Urinary bladder (tissue), 4 donors: ENCODE results near the gene CACFD1. TPM values are rescaled to one million over a fixed set of nuclear protein-coding genes. Genes with fewer than 3 reads are reported as not detected.
A peak's percentile ranks its signal among the peaks of the same experiment; 100 is the strongest.

Experiments
- DNase-seq: peaks from one replicate; pipeline ENCODE4 v3.0.0-alpha.2; 2015; ENCODE audit errors: extremely low spot score
- H3K27ac ChIP-seq: one replicate; pipeline ENCODE4 v1.5.1; 2013; ENCODE audit warnings: low read depth, mild to moderate bottlenecking, moderate library complexity
- H3K36me3 ChIP-seq: one replicate; pipeline ENCODE4 v1.6.1; 2013; ENCODE audit warnings: mild to moderate bottlenecking, moderate library complexity; ENCODE audit not compliant: insufficient read depth
- H3K4me1 ChIP-seq: one replicate; pipeline ENCODE4 v1.6.1; 2013; ENCODE audit warnings: mild to moderate bottlenecking, moderate library complexity; ENCODE audit not compliant: insufficient read depth
- H3K4me3 ChIP-seq: one replicate; pipeline ENCODE4 v1.5.1; 2013; ENCODE audit warnings: low read depth, low read length
- WGBS: extraction: QIAGEN DNeasy Blood & Tissue Kit; methylation state at CpG from one replicate; pipeline ENCODE4 v1.1.7; 2013; 5-methylcytosine and 5-hydroxymethylcytosine counted together
- polyA plus RNA-seq: library from polyadenylated mRNA; stranded (reverse); fragments of 200-250 nt; gene quantifications from one replicate; pipeline ENCODE4 v1.2.3, GENCODE V29; 2013
- total RNA-seq: library from RNA; depleted of rRNA; stranded (reverse); fragments of >200 nt; gene quantifications from one replicate; pipeline ENCODE4 v1.2.3, GENCODE V29; 2014
- donor health status: healthy with polysubstance abuse.
- donor health status: healthy.

CACFD1 gene
- total and polyA plus RNA-seq, 2 donors: 5.9 to 19.5 TPM

DNA sequence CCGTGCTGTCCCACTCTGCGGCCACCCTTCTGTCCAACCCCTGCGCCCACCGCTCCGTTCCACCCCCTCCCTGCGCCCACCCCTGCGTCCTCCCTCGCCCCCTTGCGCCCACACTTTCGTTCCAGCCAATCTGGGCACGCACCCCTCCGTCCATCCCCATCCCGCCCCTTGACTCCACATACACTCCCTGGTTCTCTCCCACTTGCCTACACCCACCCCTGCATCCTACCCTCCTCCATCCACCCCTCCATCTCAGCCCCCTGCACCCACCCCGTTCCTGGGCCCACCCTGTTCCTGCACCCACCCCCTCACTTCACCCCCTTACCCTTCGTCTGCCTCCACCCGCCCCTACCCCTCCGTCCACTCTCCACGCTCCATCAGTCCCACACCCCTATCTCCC is 30.6 kb upstream of the CACFD1 start:
- Histone ChIP-seq H3K4me1 (no peaks in the 10 kb centered on the region), H3K4me3 (peak overlapping the region; percentile 35), H3K27ac (no peak overlapping the region), H3K36me3 (no peaks in the 10 kb centered on the region)
- WGBS: 5% methylated on average over 18 of the region's 18 CpGs
- no peak for DNase-seq

DNA sequence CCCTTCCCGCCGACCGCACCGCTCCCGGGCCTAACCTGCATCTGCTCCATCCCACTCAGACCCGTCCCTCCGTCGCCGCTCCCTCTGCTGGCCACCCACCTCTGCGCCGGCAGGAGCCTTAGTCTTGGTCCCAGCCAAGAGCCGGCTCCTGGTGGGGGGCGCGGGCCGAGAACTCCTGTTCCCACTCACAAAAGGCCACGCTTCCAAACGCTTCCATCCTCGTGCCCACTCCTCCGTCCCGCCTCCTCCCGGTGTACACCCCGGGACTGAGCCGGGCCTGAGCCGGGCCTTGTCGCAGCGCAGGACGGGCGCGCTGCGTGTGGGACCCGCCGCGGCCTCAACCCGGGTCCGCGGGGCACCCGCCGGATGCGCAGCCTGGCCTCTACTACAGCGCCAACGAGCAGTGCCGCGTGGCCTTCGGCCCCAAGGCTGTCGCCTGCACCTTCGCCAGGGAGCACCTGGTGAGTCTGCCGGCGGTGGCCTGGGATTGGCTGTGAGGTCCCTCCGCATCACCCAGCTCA is 30.1 kb upstream of the CACFD1 start:
- no peaks in the 10 kb centered on the region for H3K36me3 ChIP-seq
- no peak overlapping the region for H3K4me3 ChIP-seq
- H3K4me1 ChIP-seq: no peaks in the 10 kb centered on the region
- 30% methylated on average over 49 of the region's 49 CpGs for WGBS
- DNase-seq: no peak
- H3K27ac ChIP-seq: no peak overlapping the region

DNA sequence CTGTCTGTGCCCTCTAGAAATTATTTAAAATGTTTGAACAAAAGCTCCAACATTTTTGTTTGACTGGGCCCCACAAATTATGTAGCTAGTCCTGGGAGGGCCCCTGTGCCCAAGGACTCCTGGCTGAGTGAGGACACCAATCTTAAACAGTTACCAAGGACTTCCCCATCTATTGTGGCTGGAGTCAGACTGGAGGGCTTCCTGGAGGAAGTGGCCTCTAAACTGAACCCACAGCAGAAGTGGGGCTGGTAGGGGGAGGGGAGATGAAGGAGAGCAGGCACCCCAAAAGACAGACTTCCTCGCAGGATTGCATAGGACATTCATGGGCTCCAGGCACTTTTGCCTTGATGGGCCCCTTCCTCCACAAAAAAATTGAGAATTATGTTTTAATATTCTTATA is 29.5 kb upstream of the CACFD1 start:
- no peak overlapping the region for H3K27ac ChIP-seq
- WGBS: 98% methylated on average over 1 of the region's 1 CpG
- H3K4me3 ChIP-seq: no peak overlapping the region
- no peaks in the 10 kb centered on the region for H3K36me3 ChIP-seq
- no peaks in the 10 kb centered on the region for H3K4me1 ChIP-seq
- no peak for DNase-seq

DNA sequence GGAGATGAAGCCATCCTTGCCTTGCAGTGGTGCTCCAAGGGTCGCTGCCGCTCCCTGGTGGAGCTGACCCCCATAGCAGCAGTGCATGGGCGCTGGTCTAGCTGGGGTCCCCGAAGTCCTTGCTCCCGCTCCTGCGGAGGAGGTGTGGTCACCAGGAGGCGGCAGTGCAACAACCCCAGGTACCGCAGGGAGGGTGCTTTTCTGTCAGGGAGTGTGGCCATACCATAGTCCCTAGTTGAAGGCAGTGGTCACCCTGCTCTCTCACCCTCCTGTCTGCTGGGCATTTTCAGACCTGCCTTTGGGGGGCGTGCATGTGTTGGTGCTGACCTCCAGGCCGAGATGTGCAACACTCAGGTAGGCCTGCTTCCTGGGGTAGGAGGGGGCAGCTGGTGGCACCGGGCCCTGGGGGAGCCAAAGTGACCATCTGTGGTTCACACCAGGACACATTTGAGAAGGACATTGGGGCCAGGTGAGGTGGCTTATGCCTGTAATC is 26.4 kb upstream of the CACFD1 start:
- Histone ChIP-seq H3K4me3 (no peak overlapping the region), H3K4me1 (no peaks in the 10 kb centered on the region), H3K36me3 (no peaks in the 10 kb centered on the region), H3K27ac (no peak overlapping the region)
- DNase-seq: no peak
- 85% methylated on average over 11 of the region's 11 CpGs for WGBS

DNA sequence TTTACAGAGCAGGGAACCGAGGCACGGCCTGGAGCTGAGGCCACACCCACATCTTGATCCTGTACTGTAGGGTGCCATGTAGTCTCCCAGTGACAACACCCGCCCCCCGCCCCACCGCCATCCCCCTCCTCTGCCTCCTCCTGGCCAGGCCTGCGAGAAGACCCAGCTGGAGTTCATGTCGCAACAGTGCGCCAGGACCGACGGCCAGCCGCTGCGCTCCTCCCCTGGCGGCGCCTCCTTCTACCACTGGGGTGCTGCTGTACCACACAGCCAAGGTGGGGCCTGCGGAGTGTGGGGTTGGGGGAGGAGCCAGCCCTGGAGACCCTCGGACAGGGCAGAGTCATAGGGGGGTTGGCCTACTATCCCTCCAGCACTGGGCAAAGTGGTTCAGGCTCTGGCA is 23.1 kb upstream of the CACFD1 start:
- H3K27ac ChIP-seq: no peak overlapping the region
- WGBS: 73% methylated on average over 16 of the region's 16 CpGs
- H3K36me3 ChIP-seq: no peaks in the 10 kb centered on the region
- no peaks in the 10 kb centered on the region for H3K4me1 ChIP-seq
- no peak for DNase-seq
- no peak overlapping the region for H3K4me3 ChIP-seq

DNA sequence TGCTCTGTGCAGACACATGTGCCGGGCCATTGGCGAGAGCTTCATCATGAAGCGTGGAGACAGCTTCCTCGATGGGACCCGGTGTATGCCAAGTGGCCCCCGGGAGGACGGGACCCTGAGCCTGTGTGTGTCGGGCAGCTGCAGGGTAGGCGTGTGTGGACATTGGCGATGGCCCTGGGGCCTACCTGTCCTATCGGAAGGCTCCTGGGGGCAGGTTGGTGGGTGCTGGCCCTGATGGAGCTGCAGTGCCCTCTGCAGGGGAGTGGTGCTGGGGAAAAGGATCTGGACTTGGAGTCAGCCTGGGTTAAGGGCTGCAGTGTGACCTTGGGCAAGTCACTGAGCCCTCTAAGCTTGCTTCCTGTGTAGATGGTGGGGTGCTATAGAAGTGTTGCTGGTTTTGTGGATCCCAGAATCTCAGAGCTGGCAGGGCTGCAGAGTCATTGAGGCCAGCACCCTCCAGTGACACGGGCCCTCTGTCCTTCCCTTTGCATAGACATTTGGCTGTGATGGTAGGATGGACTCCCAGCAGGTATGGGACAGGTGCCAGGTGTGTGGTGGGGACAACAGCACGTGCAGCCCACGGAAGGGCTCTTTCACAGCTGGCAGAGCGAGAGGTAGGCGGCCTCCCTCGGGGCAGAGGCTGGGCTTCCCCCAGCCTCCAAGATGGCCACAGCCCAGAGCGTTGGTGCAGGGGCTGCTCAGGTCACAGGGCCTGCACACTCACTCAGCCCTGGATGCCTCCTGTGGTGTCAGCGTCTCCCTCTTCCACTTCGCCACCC is 21.8 kb upstream of the CACFD1 start:
- no peaks in the 10 kb centered on the region for H3K4me1 ChIP-seq
- no peak for DNase-seq
- H3K36me3 ChIP-seq: no peaks in the 10 kb centered on the region
- WGBS: 95% methylated on average over 20 of the region's 20 CpGs
- H3K4me3 ChIP-seq: no peak overlapping the region
- no peak overlapping the region for H3K27ac ChIP-seq

DNA sequence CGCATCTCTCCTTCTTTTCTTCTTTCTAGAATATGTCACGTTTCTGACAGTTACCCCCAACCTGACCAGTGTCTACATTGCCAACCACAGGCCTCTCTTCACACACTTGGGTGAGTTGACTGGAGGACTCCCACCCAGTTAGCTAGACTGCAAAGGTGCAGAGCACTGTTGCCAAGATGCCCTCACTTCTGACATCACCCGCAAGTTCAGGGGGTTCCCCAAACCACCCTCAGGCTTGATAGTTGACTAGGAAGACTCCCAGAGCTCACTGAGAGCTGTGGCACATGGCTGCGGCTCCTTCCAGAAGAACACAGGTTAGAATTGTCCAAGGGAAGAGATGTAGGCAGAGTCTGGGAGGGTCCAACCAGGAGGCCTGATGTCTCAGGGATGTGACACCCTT is 20.4 kb upstream of the CACFD1 start:
- Histone ChIP-seq H3K27ac (no peak overlapping the region), H3K4me3 (no peak overlapping the region), H3K4me1 (no peaks in the 10 kb centered on the region), H3K36me3 (no peaks in the 10 kb centered on the region)
- WGBS: 72% methylated on average over 4 of the region's 4 CpGs
- no peak for DNase-seq

DNA sequence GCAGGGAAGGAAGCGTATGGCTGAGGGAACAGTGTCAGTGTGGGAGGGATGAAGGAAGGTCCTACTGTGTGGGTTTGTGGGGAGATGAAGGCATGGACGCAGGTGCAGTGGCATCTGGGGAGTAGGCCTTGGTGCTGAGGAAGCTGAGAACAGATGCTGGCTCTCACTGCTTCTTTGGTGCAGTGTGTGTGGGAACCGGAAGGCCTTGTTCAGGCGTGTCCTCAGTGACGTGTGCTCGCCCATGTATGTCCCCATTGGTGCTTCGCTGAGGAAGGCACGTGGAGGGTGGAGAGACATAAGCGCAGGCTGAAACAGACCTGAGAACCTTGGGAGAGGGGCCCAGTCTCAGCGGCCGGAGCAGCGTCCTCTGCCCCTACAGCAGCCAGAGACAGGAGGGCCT is 18.9 kb upstream of the CACFD1 start:
- Histone ChIP-seq H3K4me3 (no peak overlapping the region), H3K4me1 (no peaks in the 10 kb centered on the region), H3K36me3 (no peaks in the 10 kb centered on the region), H3K27ac (no peak overlapping the region)
- 92% methylated on average over 12 of the region's 12 CpGs for WGBS
- no peak for DNase-seq

DNA sequence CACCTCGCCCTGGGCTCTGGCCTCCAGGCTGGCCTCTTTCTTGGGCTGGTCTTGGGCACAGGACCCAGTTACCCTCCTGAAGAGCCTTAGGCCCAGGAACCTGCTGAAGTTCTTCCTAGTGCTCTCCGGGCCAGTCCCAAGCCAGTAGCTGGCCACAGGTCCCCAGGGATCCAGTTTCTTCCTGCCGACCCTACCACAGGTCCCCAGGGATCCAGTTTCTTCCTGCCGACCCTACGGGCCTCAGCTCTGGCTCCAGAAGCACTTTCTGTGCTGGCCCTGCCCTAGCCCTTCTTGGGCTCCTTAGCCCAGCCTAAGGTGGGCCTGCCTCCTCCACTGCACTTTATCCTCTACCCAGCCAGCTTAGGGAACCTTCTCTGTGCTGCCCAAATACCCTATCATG is 18.2 kb upstream of the CACFD1 start:
- no peak overlapping the region for H3K27ac ChIP-seq
- H3K4me1 ChIP-seq: no peaks in the 10 kb centered on the region
- no peak overlapping the region for H3K4me3 ChIP-seq
- DNase-seq: no peak
- H3K36me3 ChIP-seq: no peaks in the 10 kb centered on the region
- 75% methylated on average over 5 of the region's 5 CpGs for WGBS

DNA sequence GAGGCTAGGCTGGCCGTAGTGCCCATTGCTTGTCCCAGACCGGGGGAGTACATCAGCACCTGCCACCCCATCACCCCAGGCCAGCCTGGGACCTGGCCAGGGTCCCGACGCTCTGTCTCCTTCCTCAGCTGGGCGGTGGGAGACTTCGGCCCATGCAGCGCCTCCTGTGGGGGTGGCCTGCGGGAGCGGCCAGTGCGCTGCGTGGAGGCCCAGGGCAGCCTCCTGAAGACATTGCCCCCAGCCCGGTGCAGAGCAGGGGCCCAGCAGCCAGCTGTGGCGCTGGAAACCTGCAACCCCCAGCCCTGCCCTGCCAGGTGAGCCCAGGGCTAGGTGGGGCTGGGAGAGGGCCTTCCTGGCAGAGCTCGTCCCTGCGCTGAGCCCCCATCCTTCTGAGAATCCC is 16.5 kb upstream of the CACFD1 start:
- whole genome bisulfite sequencing: 90% methylated on average over 15 of the region's 15 CpGs
- Histone ChIP-seq H3K4me3 (no peak overlapping the region), H3K4me1 (no peaks in the 10 kb centered on the region), H3K36me3 (no peaks in the 10 kb centered on the region), H3K27ac (no peak overlapping the region)
- DNase-seq: no peak

DNA sequence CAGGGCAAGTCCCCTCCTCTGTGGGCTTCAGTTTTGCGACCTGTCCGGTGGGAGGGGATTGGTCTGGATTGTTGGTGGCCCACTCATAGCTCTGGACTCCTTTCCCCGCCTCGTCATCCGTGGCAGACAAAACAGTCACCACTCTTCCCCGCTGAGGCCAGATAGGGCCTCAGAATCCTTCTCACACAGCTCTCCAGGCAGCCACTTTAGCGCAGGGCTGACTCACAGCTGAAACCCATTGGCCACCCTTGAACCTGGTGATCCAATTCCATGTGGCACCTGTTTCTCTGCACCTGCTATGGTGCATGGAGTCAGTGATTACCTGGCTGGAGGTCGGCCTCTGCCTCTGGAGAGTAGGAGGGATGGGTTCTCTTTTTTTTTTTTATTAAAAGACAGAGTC is 15.8 kb upstream of the CACFD1 start:
- no peaks in the 10 kb centered on the region for H3K4me1 ChIP-seq
- no peaks in the 10 kb centered on the region for H3K36me3 ChIP-seq
- WGBS: 84% methylated on average over 8 of the region's 8 CpGs
- no peak overlapping the region for H3K4me3 ChIP-seq
- no peak overlapping the region for H3K27ac ChIP-seq
- DNase-seq: no peak

DNA sequence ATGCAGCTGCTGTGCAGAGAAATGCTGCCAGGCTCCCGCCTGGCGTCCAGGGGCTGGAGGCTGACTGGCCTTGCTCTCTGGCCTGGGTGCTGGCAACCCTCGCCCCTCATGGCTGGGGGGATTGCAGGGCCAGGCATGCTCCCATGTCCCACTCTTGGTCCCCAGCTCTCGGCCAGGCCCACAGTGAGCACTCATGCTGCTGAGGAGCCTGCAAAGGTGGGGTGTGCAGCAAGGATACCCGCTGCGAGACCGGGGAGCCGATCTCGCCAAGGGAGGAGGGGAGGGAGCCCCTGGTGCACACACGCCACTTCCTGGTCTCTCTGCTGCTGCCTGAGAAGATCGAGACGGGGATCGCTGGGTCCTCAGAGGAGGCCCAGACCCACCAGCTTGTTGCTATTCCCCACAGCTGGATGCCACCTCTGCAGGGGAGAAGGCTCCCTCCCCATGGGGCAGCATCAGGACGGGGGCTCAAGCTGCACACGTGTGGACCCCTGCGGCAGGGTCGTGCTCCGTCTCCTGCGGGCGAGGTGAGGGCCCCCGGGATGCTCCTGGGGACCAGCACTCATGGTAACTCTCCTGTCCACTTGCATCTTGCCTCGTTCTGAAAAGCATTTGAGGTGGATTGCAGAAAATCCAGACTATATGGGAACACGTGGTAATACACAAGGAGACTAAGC is 14.3 kb upstream of the CACFD1 start:
- WGBS: 78% methylated on average over 23 of the region's 23 CpGs
- DNase-seq: no peak
- H3K4me3 ChIP-seq: no peak overlapping the region
- H3K27ac ChIP-seq: no peak overlapping the region
- H3K4me1 ChIP-seq: no peaks in the 10 kb centered on the region
- H3K36me3 ChIP-seq: no peaks in the 10 kb centered on the region

DNA sequence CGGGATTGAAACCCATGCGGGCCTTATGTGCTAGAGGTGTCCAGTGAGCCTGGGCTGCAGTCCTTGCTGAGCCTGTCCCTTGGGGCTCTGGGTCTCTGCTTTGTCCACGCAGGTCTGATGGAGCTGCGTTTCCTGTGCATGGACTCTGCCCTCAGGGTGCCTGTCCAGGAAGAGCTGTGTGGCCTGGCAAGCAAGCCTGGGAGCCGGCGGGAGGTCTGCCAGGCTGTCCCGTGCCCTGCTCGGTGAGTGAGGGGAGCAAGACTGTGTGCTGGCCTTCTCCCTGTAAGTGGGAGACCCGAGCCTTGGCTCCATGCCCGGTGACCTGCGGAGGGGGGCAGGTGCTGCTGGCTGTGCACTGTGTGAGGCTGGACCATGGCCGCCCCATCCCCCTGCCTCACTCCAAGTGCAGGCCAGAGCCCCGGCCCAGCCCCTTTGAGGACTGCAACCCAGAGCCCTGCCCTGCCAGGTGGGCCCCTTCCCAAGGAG is 11.2 kb upstream of the CACFD1 start:
- 76% methylated on average over 13 of the region's 13 CpGs for WGBS
- no peak for DNase-seq
- Histone ChIP-seq H3K36me3 (no peaks in the 10 kb centered on the region), H3K4me3 (no peak overlapping the region), H3K4me1 (no peaks in the 10 kb centered on the region), H3K27ac (no peak overlapping the region)

DNA sequence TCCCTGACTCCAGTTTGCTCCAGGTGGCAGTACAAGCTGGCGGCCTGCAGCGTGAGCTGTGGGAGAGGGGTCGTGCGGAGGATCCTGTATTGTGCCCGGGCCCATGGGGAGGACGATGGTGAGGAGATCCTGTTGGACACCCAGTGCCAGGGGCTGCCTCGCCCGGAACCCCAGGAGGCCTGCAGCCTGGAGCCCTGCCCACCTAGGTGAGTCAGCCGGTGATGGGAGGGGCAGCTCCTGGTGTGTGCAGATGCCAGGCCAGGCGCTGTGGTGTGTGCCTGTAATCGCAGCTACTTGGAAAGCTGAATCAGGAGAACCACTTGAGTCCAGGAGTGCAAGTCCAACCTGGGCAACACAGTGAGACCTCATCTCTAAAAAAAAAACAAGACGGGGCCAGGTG is 10.0 kb upstream of the CACFD1 start:
- DNase-seq: no peak
- Histone ChIP-seq H3K4me3 (no peak overlapping the region), H3K4me1 (no peaks in the 10 kb centered on the region), H3K36me3 (no peaks in the 10 kb centered on the region), H3K27ac (no peak overlapping the region)
- 89% methylated on average over 12 of the region's 12 CpGs for WGBS
